Measurements from ENCODE around the gene DYNC1I1. TPM values are rescaled to one million over a fixed set of nuclear protein-coding genes. Genes with fewer than 3 reads are reported as not detected.
A peak's percentile ranks its signal among the peaks of the same experiment; 100 is the strongest.

Gene DYNC1I1
- not detected in 2 replicates for total RNA-seq (2021)
- Bru-seq, nascent RNA: percentile 7 among the genes with signal in this experiment
- percentile 4 among the genes with signal in this experiment for BruChase-seq, experiment 1, labeled RNA remaining after a 2-hour chase
- percentile 5 among the genes with signal in this experiment for BruChase-seq, experiment 2, labeled RNA remaining after a 6-hour chase
- long read RNA-seq: 0 reads

DNA sequence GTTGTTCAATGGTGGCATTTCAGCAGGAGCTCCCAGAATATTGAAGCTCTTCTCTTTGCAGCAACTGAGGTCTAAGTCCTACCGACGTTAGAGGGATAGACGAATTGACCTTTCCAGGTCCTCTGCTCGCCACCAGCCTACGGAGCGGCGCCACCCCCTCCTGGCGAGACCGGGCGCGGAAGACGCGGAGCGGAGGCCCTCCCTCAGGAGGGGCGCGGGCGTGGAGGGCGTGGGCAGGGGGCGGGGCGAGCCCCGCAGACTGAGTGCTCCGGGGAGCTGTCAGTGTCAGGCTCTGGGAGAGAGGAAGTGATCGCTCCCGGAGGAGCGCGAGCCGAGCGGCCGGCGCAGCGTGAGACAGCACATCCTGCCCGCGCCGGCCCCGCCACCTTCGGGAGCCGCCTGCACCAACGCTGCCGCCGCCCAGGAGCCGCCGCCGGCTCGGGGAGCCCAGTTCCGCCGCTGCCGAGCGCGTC, at the start of gene DYNC1I1:
Gene DYNC1I1 (plus strand): TSS at position 257 of the 473 bp plus-strand sequence. CDS start 32,176 bp downstream, outside the sequence.
- ChIA-PET POLR2A (ENCODE audit: unreplicated experiment) (interaction anchor here (0.6 kb wide), 2 partner anchors 222 to 1274 kb away, joined by 3 to 5 read pairs; no protein-coding TSS in a partner anchor), CTCF (interaction anchor here (0.6 kb wide), 2 partner anchors 69 to 595 kb away, joined by 3 to 4 read pairs; no protein-coding TSS in a partner anchor)
- no peak for TF ChIP-seq EZH2 (IDR thresholded peaks at IDR 0.05; ENCODE audit: low read depth)
- TF ChIP-seq, protein P1, sequence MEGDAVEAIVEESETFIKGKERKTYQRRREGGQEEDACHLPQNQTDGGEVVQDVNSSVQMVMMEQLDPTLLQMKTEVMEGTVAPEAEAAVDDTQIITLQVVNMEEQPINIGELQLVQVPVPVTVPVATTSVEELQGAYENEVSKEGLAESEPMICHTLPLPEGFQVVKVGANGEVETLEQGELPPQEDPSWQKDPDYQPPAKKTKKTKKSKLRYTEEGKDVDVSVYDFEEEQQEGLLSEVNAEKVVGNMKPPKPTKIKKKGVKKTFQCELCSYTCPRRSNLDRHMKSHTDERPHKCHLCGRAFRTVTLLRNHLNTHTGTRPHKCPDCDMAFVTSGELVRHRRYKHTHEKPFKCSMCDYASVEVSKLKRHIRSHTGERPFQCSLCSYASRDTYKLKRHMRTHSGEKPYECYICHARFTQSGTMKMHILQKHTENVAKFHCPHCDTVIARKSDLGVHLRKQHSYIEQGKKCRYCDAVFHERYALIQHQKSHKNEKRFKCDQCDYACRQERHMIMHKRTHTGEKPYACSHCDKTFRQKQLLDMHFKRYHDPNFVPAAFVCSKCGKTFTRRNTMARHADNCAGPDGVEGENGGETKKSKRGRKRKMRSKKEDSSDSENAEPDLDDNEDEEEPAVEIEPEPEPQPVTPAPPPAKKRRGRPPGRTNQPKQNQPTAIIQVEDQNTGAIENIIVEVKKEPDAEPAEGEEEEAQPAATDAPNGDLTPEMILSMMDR (conservative IDR thresholded peaks at IDR 0.05): no peak
- H4K20me1 ChIP-seq (ENCODE audit: insufficient read depth): no peaks in the 10 kb centered on the region
- intact Hi-C loops (cut with micrococcal nuclease; ENCODE audit: unreplicated experiment): loop anchor here (10.0 kb wide), 1 partner anchor 102 kb away; no protein-coding TSS in a partner anchor
- BruUV-seq (replicated peaks): no TSS peak
- H3K27ac ChIP-seq: no peak within 1 kb of the TSS
- peak within 1 kb of the TSS; percentile 83 for H2AFZ ChIP-seq
- no peaks in the 10 kb centered on the region for H3K27me3 ChIP-seq (ENCODE audit: insufficient read depth, low read depth)
- peak within 1 kb of the TSS; percentile 99 for H3K4me2 ChIP-seq
- H3K79me2 ChIP-seq (ENCODE audit: low read depth): no peaks in the 10 kb centered on the region
- no peaks in the 10 kb centered on the region for H3K9me3 ChIP-seq (ENCODE audit: insufficient read depth, low read depth)
- H3K4me1 ChIP-seq (replicated peaks; ENCODE audit: insufficient read depth): no peaks in the 10 kb centered on the region
- H3K9me2 ChIP-seq (ENCODE audit: insufficient read depth): no peaks in the 10 kb centered on the region
- DNase-seq: peak; percentile 43 to 54
- H3K36me3 ChIP-seq (ENCODE audit: low read depth): no peaks in the 10 kb centered on the region
- H3K4me3 ChIP-seq: peak within 1 kb of the TSS; percentile 73
- no peaks in the 10 kb centered on the region for H3F3A ChIP-seq (ENCODE audit: insufficient read depth, low read depth)

DNA sequence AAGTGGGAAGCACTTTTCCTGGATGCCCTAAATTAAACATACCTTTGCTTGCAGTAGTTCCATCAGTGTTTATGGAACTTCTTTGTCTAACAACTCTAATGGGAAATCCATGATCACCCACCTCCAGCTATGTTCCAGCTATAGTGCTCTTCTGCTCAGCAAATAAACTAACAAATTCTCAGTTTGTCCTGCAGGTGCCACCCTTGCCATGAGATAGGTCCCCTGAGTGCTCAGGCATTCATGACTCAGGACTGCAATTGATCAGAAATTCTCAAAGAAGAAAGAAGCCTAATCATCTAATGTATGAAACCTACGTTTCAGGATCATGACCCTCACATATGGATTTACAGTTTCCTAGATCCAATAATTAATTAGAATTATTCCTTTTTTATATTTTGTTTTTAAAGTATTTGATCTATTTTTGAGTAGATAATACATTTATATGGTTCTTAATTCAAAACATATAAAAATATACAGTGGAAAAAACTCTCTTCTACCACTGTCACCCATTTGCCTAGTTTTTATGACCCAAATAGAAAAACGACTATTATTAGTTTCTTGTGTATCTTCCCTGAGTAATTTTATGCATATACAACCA, 48.7 kb upstream of the DYNC1I1 start:
- H3K36me3 ChIP-seq (ENCODE audit: low read depth): no peaks in the 10 kb centered on the region
- H3K27ac ChIP-seq: no peak overlapping the region
- CTCF ChIA-PET: no interaction called here
- H3K9me3 ChIP-seq (ENCODE audit: insufficient read depth, low read depth): no peaks in the 10 kb centered on the region
- intact Hi-C loops (cut with micrococcal nuclease; ENCODE audit: unreplicated experiment): loop anchor here (1.0 to 5.0 kb wide), 2 partner anchors 148 to 1304 kb away; no protein-coding TSS in a partner anchor
- TF ChIP-seq, protein P1 (conservative IDR thresholded peaks at IDR 0.05): peak; percentile 74
- TF ChIP-seq EZH2 (IDR thresholded peaks at IDR 0.05; ENCODE audit: low read depth): no peak
- no peak overlapping the region for H3K4me3 ChIP-seq
- H3K27me3 ChIP-seq (ENCODE audit: insufficient read depth, low read depth): no peaks in the 10 kb centered on the region; the same call in 1 of the 2 replicates
- no peaks in the 10 kb centered on the region for H4K20me1 ChIP-seq (ENCODE audit: insufficient read depth)
- BruUV-seq (replicated peaks): no TSS peak
- no peak overlapping the region for H2AFZ ChIP-seq
- no peak overlapping the region for H3K4me2 ChIP-seq
- POLR2A ChIA-PET (ENCODE audit: unreplicated experiment): no interaction called here
- no peaks in the 10 kb centered on the region for H3K4me1 ChIP-seq (replicated peaks; ENCODE audit: insufficient read depth)
- H3F3A ChIP-seq (ENCODE audit: insufficient read depth, low read depth): no peaks in the 10 kb centered on the region
- no peaks in the 10 kb centered on the region for H3K79me2 ChIP-seq (ENCODE audit: low read depth)
- H3K9me2 ChIP-seq (ENCODE audit: insufficient read depth): no peaks in the 10 kb centered on the region
- peak in 1 of 2 experiments; percentile 39 for DNase-seq

DNA sequence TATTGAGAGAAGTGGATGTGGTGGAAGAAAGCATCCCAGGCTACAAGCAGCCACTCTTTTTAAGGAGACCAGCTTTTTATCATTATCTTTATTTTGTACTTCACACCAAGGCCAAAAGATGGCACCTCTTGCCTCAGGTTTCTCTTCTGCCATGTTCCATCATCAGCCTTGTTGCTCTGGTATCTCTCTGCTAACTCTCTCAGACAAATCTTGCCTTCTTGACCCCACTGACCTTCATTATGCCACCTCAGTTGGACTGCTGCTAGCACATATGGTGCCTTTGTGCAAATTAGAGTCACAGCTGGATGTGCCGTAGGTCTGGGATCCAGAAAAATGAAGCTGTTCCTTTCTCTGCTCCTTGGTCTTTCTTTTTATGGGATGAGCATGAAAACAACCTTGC, 47.1 kb upstream of the DYNC1I1 start:
- DNase-seq: no peak
- no peaks in the 10 kb centered on the region for H3F3A ChIP-seq (ENCODE audit: insufficient read depth, low read depth)
- H3K27ac ChIP-seq: no peak overlapping the region
- no peak overlapping the region for H3K4me2 ChIP-seq
- H4K20me1 ChIP-seq (ENCODE audit: insufficient read depth): no peaks in the 10 kb centered on the region
- POLR2A ChIA-PET (ENCODE audit: unreplicated experiment): no interaction called here
- intact Hi-C loops (cut with micrococcal nuclease; ENCODE audit: unreplicated experiment): no loop called here
- BruUV-seq (replicated peaks): no TSS peak
- CTCF ChIA-PET: no interaction called here
- no peak for TF ChIP-seq EZH2 (IDR thresholded peaks at IDR 0.05; ENCODE audit: low read depth)
- TF ChIP-seq, protein P1 (conservative IDR thresholded peaks at IDR 0.05): no peak
- no peaks in the 10 kb centered on the region; the same call in 1 of the 2 replicates for H3K27me3 ChIP-seq (ENCODE audit: insufficient read depth, low read depth)
- no peaks in the 10 kb centered on the region for H3K79me2 ChIP-seq (ENCODE audit: low read depth)
- H3K4me3 ChIP-seq: no peak overlapping the region
- H3K36me3 ChIP-seq (ENCODE audit: low read depth): no peaks in the 10 kb centered on the region
- no peaks in the 10 kb centered on the region for H3K4me1 ChIP-seq (replicated peaks; ENCODE audit: insufficient read depth)
- no peaks in the 10 kb centered on the region for H3K9me3 ChIP-seq (ENCODE audit: insufficient read depth, low read depth)
- H3K9me2 ChIP-seq (ENCODE audit: insufficient read depth): no peaks in the 10 kb centered on the region
- H2AFZ ChIP-seq: no peak overlapping the region
